ENCODE measurements around the gene PARVA. TPM values are rescaled to one million over a fixed set of nuclear protein-coding genes. Genes with fewer than 3 reads are reported as not detected.

The PARVA gene
- total and polyA plus RNA-seq, 2 of the 4 experiments (the other 2 are of a cell fraction), result 65.2 to 80.2 TPM

DNA sequence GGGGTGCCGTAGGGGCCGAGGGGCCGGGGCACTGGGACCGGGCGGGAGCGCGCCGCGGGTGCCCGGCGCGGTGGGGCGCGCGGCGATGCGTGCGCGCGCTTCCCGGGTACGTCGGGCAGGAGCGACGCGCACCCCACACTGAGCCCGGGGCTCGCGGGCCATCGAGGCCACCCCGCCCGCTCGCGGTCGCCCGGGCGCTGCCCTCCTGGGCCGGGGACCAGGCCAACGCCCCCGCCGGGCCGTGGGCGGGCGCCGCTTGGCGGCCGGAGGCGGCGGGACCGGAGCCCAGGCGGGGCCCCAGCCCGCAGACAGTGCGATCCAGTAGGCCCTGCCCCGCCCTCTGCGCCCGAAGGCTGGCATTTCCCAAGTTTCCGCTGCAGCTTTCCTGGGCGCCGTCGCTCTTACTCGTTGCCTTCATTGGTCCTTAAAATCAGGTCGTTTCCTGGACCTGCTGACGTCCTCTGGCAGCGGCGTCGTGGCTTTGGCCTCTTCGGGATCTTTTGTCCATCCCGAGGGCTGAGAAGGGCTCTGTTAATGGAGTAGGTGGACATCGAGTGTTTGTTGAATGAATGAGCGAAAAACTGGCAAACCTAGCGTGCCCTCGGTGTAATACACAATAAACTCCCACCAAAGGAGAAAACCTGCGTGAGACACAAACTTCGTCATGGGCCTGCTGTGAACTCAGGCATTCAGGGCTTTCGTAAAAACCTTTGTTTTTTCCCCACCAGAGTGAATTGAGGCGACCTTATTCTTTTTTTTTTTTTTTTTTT, 638 bp downstream of the PARVA start:
- peaks cover 13 to 52% of the 10 kb centered on the region in 2 experiments for H3K79me1 ChIP-seq (ENCODE audit: low read depth in 1 of 2, low read length in 2 of 2)
- H4K20me1 ChIP-seq (ENCODE audit: insufficient read depth, low read length), result peaks cover 40% of the 10 kb centered on the region
- peak overlapping the region; percentile 94 for H4K5ac ChIP-seq (ENCODE audit: low read depth, low read length)
- H2BK20ac ChIP-seq (ENCODE audit: low read depth, low read length), result peak overlapping the region; percentile 50; the same call in 1 of the 2 replicates
- H2AFZ ChIP-seq (replicated peaks; ENCODE audit: low read length, poor library complexity), result peak overlapping the region; percentile 89
- peak overlapping the region; percentile 92 to 96 for H4K8ac ChIP-seq (ENCODE audit: low read depth in 2 of 2, low read length in 2 of 2)
- H2BK15ac ChIP-seq (ENCODE audit: low read depth, low read length), result peak overlapping the region; percentile 85; the same call in 1 of the 3 replicates
- TSS peak; percentile 37 for BruUV-seq (replicated peaks)
- H2BK120ac ChIP-seq (ENCODE audit: low read depth, low read length), result peak overlapping the region; percentile 96
- H2AK9ac ChIP-seq (replicated peaks; ENCODE audit: low read depth, low read length, poor library complexity), result peak overlapping the region; percentile 90
- H3K27me3 ChIP-seq (ENCODE audit: control insufficient read depth, insufficient read depth, low read length), result no peaks in the 10 kb centered on the region
- H3K4me2 ChIP-seq (ENCODE audit: low read depth, low read length), result peak overlapping the region; percentile 97
- peaks cover 15% of the 10 kb centered on the region for H3K4me1 ChIP-seq (ENCODE audit: control insufficient read depth, insufficient read depth, low read length)
- peak overlapping the region; percentile 99 for H3K4ac ChIP-seq (ENCODE audit: low read depth, low read length)
- peaks cover 22% of the 10 kb centered on the region for H3K9me1 ChIP-seq (ENCODE audit: insufficient read depth, low read length)
- peak overlapping the region; percentile 96 for H3K23ac ChIP-seq (ENCODE audit: low read depth, low read length)
- ATAC-seq (ENCODE audit: low read depth) (peak; percentile 73), DNase-seq (peak; percentile 71)
- peak overlapping the region; percentile 96 for H3K4me3 ChIP-seq (ENCODE audit: insufficient read depth, low read depth, low read length)
- dilution Hi-C loops (cut with HindIII; ENCODE audit: low sequenced_read_pairs, unreplicated experiment), result no loop called here
- H3K56ac ChIP-seq (ENCODE audit: extremely low read depth, insufficient read depth, low read length), result peak overlapping the region; percentile 97
- peak overlapping the region; percentile 100 for H3K27ac ChIP-seq (ENCODE audit: insufficient read depth, low read length)
- peaks cover 6% of the 10 kb centered on the region; the same call in 1 of the 2 replicates for H3K36me3 ChIP-seq (ENCODE audit: control insufficient read depth, insufficient read depth, low read length)
- in situ Hi-C loops (cut with MboI; ENCODE audit: low sequenced_read_pairs), result no loop called here
- peak overlapping the region; percentile 98 for H3K14ac ChIP-seq (replicated peaks; ENCODE audit: low read depth, low read length)
- H2AK5ac ChIP-seq (ENCODE audit: low read depth, low read length), result peak overlapping the region; percentile 88
- peak overlapping the region; percentile 98 for H3K9ac ChIP-seq (ENCODE audit: low read depth, low read length)
- CTCF ChIA-PET, result interaction anchor here (1.6 kb wide), 1 partner anchor 12 kb away, joined by 3 read pairs; no protein-coding TSS in a partner anchor
- intact Hi-C loops (cut with micrococcal nuclease), result loop anchor here (1.0 to 5.0 kb wide), 6 partner anchors 34 to 296 kb away; partner anchors contain the start of gene TEAD1
- H3K9me3 ChIP-seq (ENCODE audit: control insufficient read depth, insufficient read depth, low read length), result no peaks in the 10 kb centered on the region
- peak overlapping the region; percentile 94 for H3K18ac ChIP-seq (ENCODE audit: low read depth, low read length)
- H4K91ac ChIP-seq (ENCODE audit: insufficient read depth, low read depth, low read length), result peak overlapping the region; percentile 98
- 0% methylated on average over 47 of the region's 76 CpGs; no CpG with 5 or more reads in 1 of the 2 experiments for WGBS, 2 experiments (ENCODE audit: extremely low coverage in 2 of 2, insufficient read length in 1 of 2)
- peak overlapping the region; percentile 97 for H2BK5ac ChIP-seq (ENCODE audit: low read depth, low read length, poor library complexity, severe bottlenecking)
- POLR2A ChIA-PET (ENCODE audit: unreplicated experiment), result interaction anchor here (1.4 kb wide), 1 partner anchor 91 kb away, joined by 3 read pairs; no protein-coding TSS in a partner anchor
- TF ChIP-seq RAD21 (IDR thresholded peaks at IDR 0.05; ENCODE audit: low read length), result 0 out of 2 replicates have a peak, but pooled peaks have one; percentile 15
- no peak for TF ChIP-seq RFX5 (IDR thresholded peaks at IDR 0.05; ENCODE audit: low read depth, low read length)
- TF ChIP-seq USF2 (IDR thresholded peaks at IDR 0.05; ENCODE audit: low read depth, low read length), result no peak
- TF ChIP-seq MAZ (IDR thresholded peaks at IDR 0.05; ENCODE audit: borderline replicate concordance, low read depth, low read length), result no peak
- TF ChIP-seq MXI1 (IDR thresholded peaks at IDR 0.05; ENCODE audit: borderline replicate concordance, low read depth, low read length), result no peak
- TF ChIP-seq FOS (IDR thresholded peaks at IDR 0.05; ENCODE audit: low read depth, low read length), result 0 out of 2 replicates have a peak, but pooled peaks have one; percentile 3
- no peak for TF ChIP-seq NFE2L2 (IDR thresholded peaks at IDR 0.05; ENCODE audit: low read depth, low read length)
- peak; percentile 59 for TF ChIP-seq RCOR1 (IDR thresholded peaks at IDR 0.05; ENCODE audit: insufficient replicate concordance, low read length)
- TF ChIP-seq CHD1 (IDR thresholded peaks at IDR 0.05; ENCODE audit: low read depth, low read length), result no peak
- no peak for TF ChIP-seq MAFK (IDR thresholded peaks at IDR 0.05; ENCODE audit: low read depth, low read length)
- peak; percentile 36 for TF ChIP-seq CTCF (conservative IDR thresholded peaks at IDR 0.05; ENCODE audit: low read depth, low read length)
- no peak for TF ChIP-seq BHLHE40 (IDR thresholded peaks at IDR 0.05; ENCODE audit: low read depth, low read length)
- TF ChIP-seq SMC3 (IDR thresholded peaks at IDR 0.05; ENCODE audit: low read depth, low read length), result no peak
- TF ChIP-seq CEBPB (IDR thresholded peaks at IDR 0.05; ENCODE audit: low read depth, low read length), result 0 out of 2 replicates have a peak, but pooled peaks have one; percentile 41
- peak; percentile 82 for TF ChIP-seq POLR2A (IDR thresholded peaks at IDR 0.05; ENCODE audit: low read depth, low read length)
